Endothelial cell of umbilical vein (primary cell): Measurements from ENCODE around the gene RNU6-9. TPM values are rescaled to one million over a fixed set of nuclear protein-coding genes. Genes with fewer than 3 reads are reported as not detected.

Experiments used
- BruUV-seq: library from RNA; stranded (reverse); fragments of 400-500 nt; replicated peaks from 2 replicates; lab custom pipeline; 2021; lab: Mats Ljungman, UMichigan
- CTCF ChIA-PET: fragments of 300-600, 350-600 bp; sonication (Branson Sonifier 250); formaldehyde crosslinking; loops from one replicate; lab custom pipeline; 2021; ENCODE audit warnings: antibody characterized with exemption, inconsistent platforms; lab: Charles Lee
- POLR2A ChIA-PET: fragments of 300-600, 350-600 bp; sonication (Branson Sonifier 250); formaldehyde crosslinking; loops from one replicate; lab custom pipeline; 2021; ENCODE audit warnings: antibody characterized with exemption, inconsistent platforms; lab: Charles Lee
- DNase-seq: peaks from one replicate; pipeline ENCODE4 v3.0.0-alpha.2; 2011; ENCODE audit warnings: low read depth, low spot score
- FAIRE-seq: peaks from 2 replicates; lab custom pipeline; 2011; peaks lifted over from hg19 to GRCh38; lab: Jason Lieb, UNC
- H2AFZ ChIP-seq: 2 replicates; pipeline ENCODE4 v1.6.0; 2012; ENCODE audit warnings: low read depth, low read length, control low read depth, inconsistent platforms
- H3K27ac ChIP-seq: 2 replicates; pipeline ENCODE4 v1.5.1; 2011; ENCODE audit warnings: low read depth, mild to moderate bottlenecking, control low read depth, low read length, moderate library complexity; ENCODE audit not compliant: insufficient read depth
- H3K27me3 ChIP-seq, 2 experiments: 2 replicates each; pipeline versions ENCODE4 v1.6.0 to v1.6.1; 2011; ENCODE audit warnings: low read length in 2 of 2, mixed read lengths in 1 of 2; ENCODE audit not compliant: control insufficient read depth in 2 of 2, insufficient read depth in 2 of 2
- H3K36me3 ChIP-seq, 2 experiments: 2 replicates in 1 of 2; 3 replicates in 1 of 2; pipeline ENCODE4 v1.5.1; 2011; ENCODE audit warnings: low read length in 2 of 2, mild to moderate bottlenecking in 1 of 2, moderate library complexity in 1 of 2; ENCODE audit not compliant: control insufficient read depth in 2 of 2, insufficient read depth in 2 of 2; ENCODE audit errors: extremely low read depth in 1 of 2
- H3K4me1 ChIP-seq: 3 replicates; pipeline ENCODE4 v1.5.1; 2011; ENCODE audit warnings: mild to moderate bottlenecking, low read length; ENCODE audit not compliant: control insufficient read depth, insufficient read depth; ENCODE audit errors: extremely low read depth
- H3K4me2 ChIP-seq: 2 replicates; pipeline ENCODE4 v1.6.1; 2011; ENCODE audit warnings: low read length, control low read depth, mixed read lengths; ENCODE audit not compliant: insufficient read depth
- H3K4me3 ChIP-seq, 3 experiments: fragments of 200-600 bp in 1 of 3; sonication (generic), shearing (Covaris generic) in 1 of 3; replicated peaks in 1 of 3; 2 replicates each; pipeline ENCODE4 v1.5.1; 2011 to 2016; ENCODE audit warnings: control low read depth in 3 of 3, low read length in 3 of 3, mild to moderate bottlenecking in 2 of 3, inconsistent platforms in 1 of 3, low read depth in 1 of 3, moderate library complexity in 1 of 3; ENCODE audit not compliant: insufficient read depth in 1 of 3
- H3K79me2 ChIP-seq: 2 replicates; pipeline ENCODE4 v1.6.0; 2012; ENCODE audit warnings: low read length, inconsistent platforms; ENCODE audit not compliant: control insufficient read depth, insufficient read depth
- H3K9ac ChIP-seq: replicated peaks from 2 replicates; pipeline ENCODE3; 2011; ENCODE audit warnings: low read length, control low read depth; ENCODE audit not compliant: insufficient read depth; ENCODE audit errors: extremely low read depth
- H3K9me1 ChIP-seq: replicated peaks from 3 replicates; pipeline ENCODE4 v1.6.0; 2011; ENCODE audit warnings: mild to moderate bottlenecking, low read length; ENCODE audit not compliant: control insufficient read depth, insufficient read depth; ENCODE audit errors: extremely low read depth
- H3K9me3 ChIP-seq: replicated peaks from 2 replicates; pipeline ENCODE4 v1.5.1; 2012; ENCODE audit warnings: low read length, inconsistent platforms; ENCODE audit not compliant: control insufficient read depth, insufficient read depth
- H4K20me1 ChIP-seq: replicated peaks from 2 replicates; pipeline ENCODE3; 2011; ENCODE audit warnings: mild to moderate bottlenecking, low read length; ENCODE audit not compliant: control insufficient read depth, insufficient read depth; ENCODE audit errors: extremely low read depth
- EZH2 ChIP-seq: IDR thresholded peaks from 2 replicates; pipeline ENCODE4 v1.6.1; 2012; ENCODE audit warnings: borderline replicate concordance, low read depth, mild to moderate bottlenecking, moderate library complexity, low read length, inconsistent platforms; ENCODE audit not compliant: severe bottlenecking
- FOS ChIP-seq: IDR thresholded peaks from 2 replicates; pipeline ENCODE4 v1.6.1; 2011; ENCODE audit warnings: mild to moderate bottlenecking, low read length, moderate library complexity, borderline replicate concordance; ENCODE audit not compliant: insufficient read depth
- GATA2 ChIP-seq: IDR thresholded peaks from 2 replicates; pipeline ENCODE4 v1.7.0; 2011; ENCODE audit warnings: low read depth, mild to moderate bottlenecking, moderate library complexity, mixed read lengths, low read length; ENCODE audit not compliant: insufficient read length, insufficient read depth
- JUN ChIP-seq: IDR thresholded peaks from 2 replicates; pipeline ENCODE4 v1.6.1; 2011; ENCODE audit warnings: borderline replicate concordance, low read depth; ENCODE audit not compliant: insufficient read length, insufficient read depth
- MYC ChIP-seq: IDR thresholded peaks from one replicate; pipeline ENCODE4 v1.6.1; 2011; ENCODE audit warnings: mild to moderate bottlenecking, low read depth, low read length
- POLR2A ChIP-seq: IDR thresholded peaks from 2 replicates; pipeline ENCODE4 v1.6.1; 2012; ENCODE audit warnings: low read depth, mild to moderate bottlenecking, control low read depth, low read length
- POLR2AphosphoS5 ChIP-seq: IDR thresholded peaks from 2 replicates; pipeline ENCODE4 v1.6.1; 2012; ENCODE audit warnings: low read depth, mild to moderate bottlenecking, control low read depth, low read length, moderate library complexity; ENCODE audit not compliant: insufficient read depth
- dilution Hi-C: fragments of 300-500 bp; cut with MboI; formaldehyde crosslinking; loops from one replicate; pipeline ENCODE4 v1.15.0; 2019; ENCODE audit warnings: low sequenced_read_pairs; ENCODE audit not compliant: extremely low pct_ligation_motif_present
- intact Hi-C: fragments of 100-400 bp; cut with micrococcal nuclease; formaldehyde crosslinking; loops from one replicate; pipeline ENCODE4 v1.10.0; 2022
- polyA plus RNA-seq, 4 experiments: library from polyadenylated mRNA; depleted of rRNA in 3 of 4; stranded (reverse) in 3 of 4; unstranded in 1 of 4; fragments of >200 nt; gene quantifications; 2 replicates each; pipeline versions ENCODE4 v1.2.1 to v1.2.3, GENCODE V29; 2011 to 2012; ENCODE audit warnings: missing spikeins in 1 of 4
- total RNA-seq: library from RNA; stranded (reverse); gene quantifications from 2 replicates; pipeline ENCODE4 v1.2.3, GENCODE V29; 2021
- TF ChIP-seq, protein P1 (sequence below): IDR thresholded peaks from 2 replicates; pipeline ENCODE4 v1.6.1; 2011; ENCODE audit not compliant: insufficient read depth, insufficient read length
- TF ChIP-seq, protein P2 (sequence below), 2 donors: IDR thresholded peaks; 1 replicate in 1 of 2; 2 replicates in 1 of 2; pipeline ENCODE4 v1.5.1; 2011; ENCODE audit warnings: low read length in 2 of 2, mild to moderate bottlenecking in 2 of 2, moderate library complexity in 2 of 2, control low read depth in 1 of 2, inconsistent platforms in 1 of 2, low read depth in 1 of 2; ENCODE audit not compliant: insufficient read depth in 1 of 2; ENCODE audit errors: extremely low read depth in 1 of 2

The RNU6-9 gene
- total and polyA plus RNA-seq, 2 donors (not counting 3 experiments of a cell fraction or from before 2014, with no cell fraction given), result not detected

DNA sequence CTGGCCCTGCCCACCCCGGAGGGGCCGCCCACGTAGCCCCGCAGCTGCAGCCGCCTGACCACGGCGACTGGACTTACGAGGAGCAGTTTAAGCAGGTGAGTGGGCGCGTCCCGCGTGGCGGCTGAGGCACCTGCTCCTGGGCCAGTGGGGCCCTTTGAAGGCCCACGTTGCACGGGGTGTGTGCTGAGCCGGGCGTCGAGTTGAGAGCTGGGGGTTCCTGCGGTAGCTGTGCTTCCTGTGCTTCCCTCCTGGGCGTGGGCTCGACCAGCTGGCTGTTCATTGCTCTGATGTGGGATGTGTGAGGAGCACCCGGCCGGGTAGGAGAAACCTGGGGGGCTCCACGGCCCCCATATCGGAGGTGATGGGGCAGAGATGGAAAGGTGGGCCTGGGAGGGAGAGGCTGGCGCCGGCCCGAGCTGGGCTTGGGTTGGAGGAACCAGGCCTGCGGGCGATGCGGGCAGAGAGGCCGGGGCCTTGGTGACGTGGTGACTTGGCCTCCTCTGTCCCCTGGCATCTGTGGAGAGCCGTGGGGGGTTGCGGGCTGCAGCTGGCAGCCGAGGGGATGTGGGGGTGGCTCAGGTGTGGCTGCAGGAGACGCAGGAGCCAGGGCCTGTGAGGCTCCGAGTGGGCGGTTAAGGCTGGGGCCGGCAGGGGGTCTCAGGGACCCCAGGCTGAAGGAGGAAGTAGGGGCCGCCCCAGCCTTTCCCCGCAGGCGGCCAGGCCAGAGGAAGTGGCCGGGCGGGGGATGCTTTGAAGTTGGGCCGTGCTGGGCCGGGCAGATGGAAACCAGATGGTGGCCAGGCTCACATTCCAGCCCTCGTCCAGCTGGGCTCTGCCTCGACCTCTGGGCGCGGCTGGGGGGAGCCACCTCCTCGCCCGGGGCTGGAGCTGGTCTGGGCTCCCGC lies 39.6 kb downstream of the RNU6-9 start:
- FAIRE-seq, result no peak

More for the DNA sequence above, 39.6 kb downstream of the RNU6-9 start:
- H3K9ac ChIP-seq, result no peak overlapping the region
- H3K27me3 ChIP-seq, result no peaks in the 10 kb centered on the region
- TF ChIP-seq JUN (no peak), FOS (no peak), GATA2 (no peak), EZH2 (no peak), POLR2AphosphoS5 (no peak), MYC (no peak), POLR2A (no peak)
- TF ChIP-seq, protein P1, sequence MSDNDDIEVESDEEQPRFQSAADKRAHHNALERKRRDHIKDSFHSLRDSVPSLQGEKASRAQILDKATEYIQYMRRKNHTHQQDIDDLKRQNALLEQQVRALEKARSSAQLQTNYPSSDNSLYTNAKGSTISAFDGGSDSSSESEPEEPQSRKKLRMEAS, result no peak
- TF ChIP-seq, protein P2, sequence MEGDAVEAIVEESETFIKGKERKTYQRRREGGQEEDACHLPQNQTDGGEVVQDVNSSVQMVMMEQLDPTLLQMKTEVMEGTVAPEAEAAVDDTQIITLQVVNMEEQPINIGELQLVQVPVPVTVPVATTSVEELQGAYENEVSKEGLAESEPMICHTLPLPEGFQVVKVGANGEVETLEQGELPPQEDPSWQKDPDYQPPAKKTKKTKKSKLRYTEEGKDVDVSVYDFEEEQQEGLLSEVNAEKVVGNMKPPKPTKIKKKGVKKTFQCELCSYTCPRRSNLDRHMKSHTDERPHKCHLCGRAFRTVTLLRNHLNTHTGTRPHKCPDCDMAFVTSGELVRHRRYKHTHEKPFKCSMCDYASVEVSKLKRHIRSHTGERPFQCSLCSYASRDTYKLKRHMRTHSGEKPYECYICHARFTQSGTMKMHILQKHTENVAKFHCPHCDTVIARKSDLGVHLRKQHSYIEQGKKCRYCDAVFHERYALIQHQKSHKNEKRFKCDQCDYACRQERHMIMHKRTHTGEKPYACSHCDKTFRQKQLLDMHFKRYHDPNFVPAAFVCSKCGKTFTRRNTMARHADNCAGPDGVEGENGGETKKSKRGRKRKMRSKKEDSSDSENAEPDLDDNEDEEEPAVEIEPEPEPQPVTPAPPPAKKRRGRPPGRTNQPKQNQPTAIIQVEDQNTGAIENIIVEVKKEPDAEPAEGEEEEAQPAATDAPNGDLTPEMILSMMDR (IDR thresholded peaks at IDR 0.05; ENCODE audit: extremely low read depth in 1 of 2, insufficient read depth in 1 of 2, low read depth in 1 of 2, low read length in 2 of 2), result no peak
- H3K4me3 ChIP-seq, result no peak overlapping the region
- H3K9me3 ChIP-seq, result no peaks in the 10 kb centered on the region
- ChIA-PET CTCF (interaction anchor here (0.8 to 1.0 kb wide), 3 partner anchors 9 to 51 kb away, joined by 3 to 4 read pairs (median 4); partner anchors contain the start of gene WDR18), POLR2A (interaction anchor here (0.7 kb wide), 1 partner anchor 206 kb away, joined by 4 read pairs; no protein-coding TSS in a partner anchor)
- H3K4me1 ChIP-seq, result peaks cover 15% of the 10 kb centered on the region
- no peak for DNase-seq
- dilution Hi-C loops, result no loop called here
- no peak overlapping the region for H3K27ac ChIP-seq
- H3K36me3 ChIP-seq, result no peaks in the 10 kb centered on the region
- H2AFZ ChIP-seq, result no peak overlapping the region
- BruUV-seq, result no TSS peak
- H3K9me1 ChIP-seq, result no peaks in the 10 kb centered on the region
- H3K79me2 ChIP-seq, result no peaks in the 10 kb centered on the region
- intact Hi-C loops, result loop anchor here (10.0 kb wide), 1 partner anchor 172 kb away; the partner anchor contains the start of gene GPX4
- H4K20me1 ChIP-seq, result no peaks in the 10 kb centered on the region
- H3K4me2 ChIP-seq, result no peak overlapping the region
